H1 (cell line): ENCODE measurements around the gene SH2D7. TPM values are rescaled to one million over a fixed set of nuclear protein-coding genes. Genes with fewer than 3 reads are reported as not detected.

Experiments used
- CBX8 ChIP-seq: fragments of 300-800, 300-1000 bp; sonication (generic); IDR thresholded peaks from 2 replicates; pipeline ENCODE4 v1.7.1; 2016; ENCODE audit warnings: low read depth, low read length, borderline replicate concordance
- HDAC6 ChIP-seq: IDR thresholded peaks from one replicate; pipeline ENCODE4 v1.7.1; 2012; ENCODE audit warnings: low read depth, mild to moderate bottlenecking, inconsistent platforms, low read length, moderate library complexity
- POLR2AphosphoS5 ChIP-seq: IDR thresholded peaks from 2 replicates; pipeline ENCODE4 v1.6.1; 2011; ENCODE audit warnings: low read depth, low read length
- RBBP5 ChIP-seq: IDR thresholded peaks from 2 replicates; pipeline ENCODE4 v1.7.1; 2012; ENCODE audit warnings: low read depth, mild to moderate bottlenecking, inconsistent platforms, low read length, moderate library complexity, borderline replicate concordance
- SIN3A ChIP-seq, 2 experiments: IDR thresholded peaks in 1 of 2; conservative IDR thresholded peaks in 1 of 2; 2 replicates each; pipeline ENCODE4 v1.6.1; 2011 to 2012; ENCODE audit warnings: low read length in 2 of 2, improper control_type of control experiment in 1 of 2, low read depth in 1 of 2, mild to moderate bottlenecking in 1 of 2
- SIRT6 ChIP-seq: IDR thresholded peaks from one replicate; pipeline ENCODE4 v1.7.1; 2012; ENCODE audit warnings: low read length, inconsistent platforms
- TCF12 ChIP-seq: IDR thresholded peaks from 2 replicates; pipeline ENCODE4 v1.6.1; 2011; ENCODE audit warnings: low read depth, mild to moderate bottlenecking, low read length
- polyA plus RNA-seq, 7 experiments: library from polyadenylated mRNA; depleted of rRNA in 3 of 7; stranded (reverse) in 5 of 7; unstranded in 2 of 7; fragments of >200 nt in 5 of 7; fragments of 200-250 nt in 2 of 7; gene quantifications; 1 replicate in 5 of 7; 2 replicates in 1 of 7; 4 replicates in 1 of 7; pipeline versions ENCODE4 v1.2.1 to v1.2.3, GENCODE V29; 2011 to 2013; ENCODE audit warnings: missing spikeins in 2 of 7, mixed read lengths in 2 of 7
- total RNA-seq: library from RNA; stranded (reverse); fragmentation: NEBNext Ultra II Directional; extraction: Animal tissue kit (Norgen Biotek cat#: 25700); gene quantifications from 2 replicates; pipeline ENCODE4 v1.2.1, GENCODE V29; 2021
- TF ChIP-seq, protein P1 (sequence below), 3 experiments: IDR thresholded peaks; 1 replicate in 2 of 3; 2 replicates in 1 of 3; pipeline versions ENCODE4 v1.5.1 to v1.6.1; 2011; ENCODE audit warnings: low read length in 3 of 3, mild to moderate bottlenecking in 3 of 3, inconsistent platforms in 2 of 3, low read depth in 1 of 3, moderate library complexity in 1 of 3; ENCODE audit not compliant: insufficient read depth in 1 of 3; ENCODE audit errors: control extremely low read depth in 1 of 3
- TF ChIP-seq, protein P2 (sequence below): IDR thresholded peaks from 2 replicates; pipeline ENCODE4 v1.6.1; 2012; ENCODE audit warnings: inconsistent platforms

SH2D7 gene
- total and polyA plus RNA-seq, 2 of the 8 experiments (the other 6 are each of a cell fraction or from before 2014, with no cell fraction given), result not detected

DNA sequence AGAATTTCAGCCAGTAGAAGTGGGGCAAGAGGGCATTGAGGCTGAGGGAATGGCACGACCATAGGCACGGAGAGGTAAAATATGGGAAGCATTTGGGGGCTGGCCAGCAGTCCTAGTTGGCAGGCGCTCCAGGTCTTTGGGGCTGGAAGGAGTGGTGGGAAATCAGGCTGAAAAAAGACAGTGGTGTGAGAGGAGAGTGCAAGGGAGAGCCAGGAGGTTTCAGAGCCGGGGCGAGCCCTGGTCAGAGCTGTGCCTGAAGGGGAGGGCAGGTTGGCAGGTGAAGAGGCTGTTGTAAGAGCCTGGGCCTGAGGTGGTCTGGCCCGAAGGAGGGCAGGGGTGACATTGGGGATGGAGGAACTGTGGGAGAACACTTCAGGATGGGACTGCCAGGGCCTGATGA, 55.2 kb downstream of the SH2D7 start (continued):
- TF ChIP-seq SIRT6 (no peak), CBX8 (no peak), SIN3A (conservative IDR thresholded peaks at IDR 0.05 in 1 of 2, IDR thresholded peaks at IDR 0.05 in 1 of 2; ENCODE audit: low read depth in 1 of 2, low read length in 2 of 2) (no peak), HDAC6 (no peak), POLR2AphosphoS5 (no peak), RBBP5 (no peak), TCF12 (no peak)
- TF ChIP-seq, protein P1, sequence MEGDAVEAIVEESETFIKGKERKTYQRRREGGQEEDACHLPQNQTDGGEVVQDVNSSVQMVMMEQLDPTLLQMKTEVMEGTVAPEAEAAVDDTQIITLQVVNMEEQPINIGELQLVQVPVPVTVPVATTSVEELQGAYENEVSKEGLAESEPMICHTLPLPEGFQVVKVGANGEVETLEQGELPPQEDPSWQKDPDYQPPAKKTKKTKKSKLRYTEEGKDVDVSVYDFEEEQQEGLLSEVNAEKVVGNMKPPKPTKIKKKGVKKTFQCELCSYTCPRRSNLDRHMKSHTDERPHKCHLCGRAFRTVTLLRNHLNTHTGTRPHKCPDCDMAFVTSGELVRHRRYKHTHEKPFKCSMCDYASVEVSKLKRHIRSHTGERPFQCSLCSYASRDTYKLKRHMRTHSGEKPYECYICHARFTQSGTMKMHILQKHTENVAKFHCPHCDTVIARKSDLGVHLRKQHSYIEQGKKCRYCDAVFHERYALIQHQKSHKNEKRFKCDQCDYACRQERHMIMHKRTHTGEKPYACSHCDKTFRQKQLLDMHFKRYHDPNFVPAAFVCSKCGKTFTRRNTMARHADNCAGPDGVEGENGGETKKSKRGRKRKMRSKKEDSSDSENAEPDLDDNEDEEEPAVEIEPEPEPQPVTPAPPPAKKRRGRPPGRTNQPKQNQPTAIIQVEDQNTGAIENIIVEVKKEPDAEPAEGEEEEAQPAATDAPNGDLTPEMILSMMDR (IDR thresholded peaks at IDR 0.05; ENCODE audit: control extremely low read depth in 1 of 3, insufficient read depth in 1 of 3, low read depth in 1 of 3, low read length in 3 of 3), result no peak
- TF ChIP-seq, protein P2, sequence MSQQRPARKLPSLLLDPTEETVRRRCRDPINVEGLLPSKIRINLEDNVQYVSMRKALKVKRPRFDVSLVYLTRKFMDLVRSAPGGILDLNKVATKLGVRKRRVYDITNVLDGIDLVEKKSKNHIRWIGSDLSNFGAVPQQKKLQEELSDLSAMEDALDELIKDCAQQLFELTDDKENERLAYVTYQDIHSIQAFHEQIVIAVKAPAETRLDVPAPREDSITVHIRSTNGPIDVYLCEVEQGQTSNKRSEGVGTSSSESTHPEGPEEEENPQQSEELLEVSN, result no peak
- TF ChIP-seq, all 59 proteins: peak for 0
